Activated T-cell treated with anti-CD3 and anti-CD28 coated beads, Interleukin-2, amount 50 U/mL, for 24 hours (primary cell): ENCODE data around the gene UBL3.
A peak's percentile ranks its signal among the peaks of the same experiment; 100 is the strongest.

Source experiments
- DNase-seq: peaks from one replicate; pipeline ENCODE4 v3.0.0-alpha.2; 2020
- H3K27ac Mint-ChIP-seq: 2 replicates; pipeline ENCODE4 v1.8.0; 2020; ENCODE audit warnings: mild to moderate bottlenecking, mixed read lengths
- H3K27me3 Mint-ChIP-seq: 2 replicates; pipeline ENCODE4 v1.8.0; 2020; ENCODE audit warnings: mixed read lengths
- H3K36me3 Mint-ChIP-seq: 2 replicates; pipeline ENCODE4 v1.8.0; 2020; ENCODE audit warnings: low read depth, mixed read lengths
- H3K4me1 Mint-ChIP-seq: 2 replicates; pipeline ENCODE4 v1.8.0; 2020; ENCODE audit warnings: low read depth, mixed read lengths
- H3K4me3 Mint-ChIP-seq: 2 replicates; pipeline ENCODE4 v1.8.0; 2020; ENCODE audit warnings: mild to moderate bottlenecking, moderate library complexity, mixed read lengths
- H3K9me3 Mint-ChIP-seq: 2 replicates; pipeline ENCODE4 v1.8.0; 2020; ENCODE audit warnings: mixed read lengths

Gene UBL3

GRCh38 chr13:29774830-29775229 is 75.6 kb downstream of the UBL3 start:
- no peak overlapping the region for H3K27ac Mint-ChIP-seq
- DNase-seq: no peak
- no peaks in the 10 kb centered on the region for H3K9me3 Mint-ChIP-seq
- H3K27me3 Mint-ChIP-seq: no peaks in the 10 kb centered on the region
- no peak overlapping the region for H3K4me3 Mint-ChIP-seq
- peaks cover 15% of the 10 kb centered on the region for H3K4me1 Mint-ChIP-seq
- H3K36me3 Mint-ChIP-seq: peaks cover 8% of the 10 kb centered on the region

GRCh38 chr13:29771247-29771646 is 79.2 kb downstream of the UBL3 start:
- no peaks in the 10 kb centered on the region for H3K27me3 Mint-ChIP-seq
- peaks cover 20% of the 10 kb centered on the region for H3K36me3 Mint-ChIP-seq
- no peak overlapping the region for H3K4me3 Mint-ChIP-seq
- peaks cover 7% of the 10 kb centered on the region for H3K4me1 Mint-ChIP-seq
- H3K9me3 Mint-ChIP-seq: no peaks in the 10 kb centered on the region
- H3K27ac Mint-ChIP-seq: no peak overlapping the region
- DNase-seq: no peak

GRCh38 chr13:29767006-29767405 is 83.4 kb downstream of the UBL3 start:
- no peak for DNase-seq
- H3K27ac Mint-ChIP-seq: no peak overlapping the region
- peaks cover 19% of the 10 kb centered on the region for H3K36me3 Mint-ChIP-seq
- no peaks in the 10 kb centered on the region for H3K9me3 Mint-ChIP-seq
- H3K4me3 Mint-ChIP-seq: no peak overlapping the region
- H3K4me1 Mint-ChIP-seq: peaks cover 21% of the 10 kb centered on the region
- H3K27me3 Mint-ChIP-seq: no peaks in the 10 kb centered on the region

GRCh38 chr13:29763436-29764180 is 86.8 kb downstream of the UBL3 start:
- no peak for DNase-seq
- Mint-ChIP-seq H3K4me1 (peaks cover 33% of the 10 kb centered on the region), H3K27me3 (no peaks in the 10 kb centered on the region), H3K36me3 (peaks cover 19% of the 10 kb centered on the region), H3K4me3 (no peak overlapping the region), H3K9me3 (peaks cover 15% of the 10 kb centered on the region), H3K27ac (peak overlapping the region; percentile 32)

- H3K4me1 Mint-ChIP-seq: peaks cover 35% of the 10 kb centered on the region
These were observed 88.6 kb downstream of the UBL3 start for GRCh38 chr13:29761815-29762214.

GRCh38 chr13:29761160-29761559 is 89.3 kb downstream of the UBL3 start:
- H3K4me1 Mint-ChIP-seq: peaks cover 35% of the 10 kb centered on the region
- no peaks in the 10 kb centered on the region for H3K27me3 Mint-ChIP-seq
- no peak overlapping the region for H3K27ac Mint-ChIP-seq
- H3K4me3 Mint-ChIP-seq: no peak overlapping the region
- peaks cover 7% of the 10 kb centered on the region for H3K36me3 Mint-ChIP-seq
- no peak for DNase-seq
- H3K9me3 Mint-ChIP-seq: peaks cover 15% of the 10 kb centered on the region

More at GRCh38 chr13:29761815-29762214, 88.6 kb downstream of the UBL3 start:
- DNase-seq: no peak
- Mint-ChIP-seq H3K36me3 (peaks cover 13% of the 10 kb centered on the region), H3K4me3 (no peak overlapping the region), H3K9me3 (peaks cover 15% of the 10 kb centered on the region), H3K27ac (no peak overlapping the region), H3K27me3 (no peaks in the 10 kb centered on the region)

- H3K27me3 Mint-ChIP-seq: no peaks in the 10 kb centered on the region
- no peak for DNase-seq
- H3K36me3 Mint-ChIP-seq: peaks cover 6% of the 10 kb centered on the region
- H3K9me3 Mint-ChIP-seq: peaks cover 15% of the 10 kb centered on the region
- H3K4me3 Mint-ChIP-seq: no peak overlapping the region
- no peak overlapping the region for H3K27ac Mint-ChIP-seq
- peaks cover 35% of the 10 kb centered on the region for H3K4me1 Mint-ChIP-seq
These were observed 89.9 kb downstream of the UBL3 start for GRCh38 chr13:29760544-29760943.

GRCh38 chr13:29758531-29759114 is 91.8 kb downstream of the UBL3 start:
- no peaks in the 10 kb centered on the region for H3K36me3 Mint-ChIP-seq
- peak overlapping the region; percentile 79 for H3K27ac Mint-ChIP-seq
- DNase-seq: peak; percentile 72
- H3K9me3 Mint-ChIP-seq: peaks cover 15% of the 10 kb centered on the region
- H3K4me3 Mint-ChIP-seq: peak overlapping the region; percentile 3
- peaks cover 32% of the 10 kb centered on the region for H3K4me1 Mint-ChIP-seq
- no peaks in the 10 kb centered on the region for H3K27me3 Mint-ChIP-seq

GRCh38 chr13:29756506-29756905 is 93.9 kb downstream of the UBL3 start:
- H3K27me3 Mint-ChIP-seq: no peaks in the 10 kb centered on the region
- H3K9me3 Mint-ChIP-seq: peaks cover 15% of the 10 kb centered on the region
- no peaks in the 10 kb centered on the region for H3K36me3 Mint-ChIP-seq
- H3K27ac Mint-ChIP-seq: no peak overlapping the region
- no peak overlapping the region for H3K4me3 Mint-ChIP-seq
- DNase-seq: no peak
- peaks cover 22% of the 10 kb centered on the region for H3K4me1 Mint-ChIP-seq

- Mint-ChIP-seq H3K4me1 (peaks cover 18% of the 10 kb centered on the region), H3K36me3 (no peaks in the 10 kb centered on the region), H3K9me3 (peaks cover under 1% of the 10 kb centered on the region), H3K4me3 (no peak overlapping the region), H3K27ac (peak overlapping the region; percentile 48), H3K27me3 (no peaks in the 10 kb centered on the region)
- DNase-seq: no peak
These were observed 96.0 kb downstream of the UBL3 start for GRCh38 chr13:29754473-29754806.

- DNase-seq: no peak
- Mint-ChIP-seq H3K4me3 (no peak overlapping the region), H3K27ac (peak overlapping the region; percentile 48), H3K36me3 (no peaks in the 10 kb centered on the region), H3K9me3 (no peaks in the 10 kb centered on the region), H3K4me1 (peaks cover 12% of the 10 kb centered on the region), H3K27me3 (no peaks in the 10 kb centered on the region)
These were observed 96.6 kb downstream of the UBL3 start for GRCh38 chr13:29753618-29754472.

- no peak overlapping the region for H3K27ac Mint-ChIP-seq
- no peak for DNase-seq
- no peaks in the 10 kb centered on the region for H3K36me3 Mint-ChIP-seq
- H3K4me3 Mint-ChIP-seq: no peak overlapping the region
- H3K27me3 Mint-ChIP-seq: no peaks in the 10 kb centered on the region
- H3K4me1 Mint-ChIP-seq: peaks cover 7% of the 10 kb centered on the region
- no peaks in the 10 kb centered on the region for H3K9me3 Mint-ChIP-seq
These were observed 98.2 kb downstream of the UBL3 start for GRCh38 chr13:29752175-29752574.

- no peak overlapping the region for H3K27ac Mint-ChIP-seq
- H3K27me3 Mint-ChIP-seq: peaks cover 6% of the 10 kb centered on the region
- no peak for DNase-seq
- no peaks in the 10 kb centered on the region for H3K36me3 Mint-ChIP-seq
- no peak overlapping the region for H3K4me3 Mint-ChIP-seq
- H3K9me3 Mint-ChIP-seq: no peaks in the 10 kb centered on the region
- H3K4me1 Mint-ChIP-seq: peaks cover 7% of the 10 kb centered on the region
These were observed 100.3 kb downstream of the UBL3 start for GRCh38 chr13:29750183-29750530.

GRCh38 chr13:29749401-29750182 is 100.8 kb downstream of the UBL3 start:
- Mint-ChIP-seq H3K4me1 (peaks cover 6% of the 10 kb centered on the region), H3K4me3 (no peak overlapping the region), H3K27ac (no peak overlapping the region), H3K36me3 (no peaks in the 10 kb centered on the region), H3K27me3 (peaks cover 10% of the 10 kb centered on the region), H3K9me3 (no peaks in the 10 kb centered on the region)
- DNase-seq: no peak
